Stomach (tissue), 4 donors: Measurements from ENCODE around the gene UBXN1.

Source experiments
- POLR2A ChIP-seq, 4 donors: fragments of 450-650 bp; IDR thresholded peaks; one replicate each; pipeline ENCODE4 v1.6.1; 2016; ENCODE audit warnings: antibody characterized with exemption in 4 of 4, control low read depth in 2 of 4, mild to moderate bottlenecking in 1 of 4, moderate library complexity in 1 of 4
- TF ChIP-seq, protein P1 (sequence below), 7 experiments: fragments of 450-650 bp in 4 of 7; fragments of 200-600 bp in 3 of 7; sonication (generic) in 3 of 7; IDR thresholded peaks; one replicate each; pipeline ENCODE4 v1.5.1; 2016 to 2019; ENCODE audit warnings: antibody characterized with exemption in 7 of 7, control low read depth in 2 of 7, mild to moderate bottlenecking in 1 of 7

DNA sequence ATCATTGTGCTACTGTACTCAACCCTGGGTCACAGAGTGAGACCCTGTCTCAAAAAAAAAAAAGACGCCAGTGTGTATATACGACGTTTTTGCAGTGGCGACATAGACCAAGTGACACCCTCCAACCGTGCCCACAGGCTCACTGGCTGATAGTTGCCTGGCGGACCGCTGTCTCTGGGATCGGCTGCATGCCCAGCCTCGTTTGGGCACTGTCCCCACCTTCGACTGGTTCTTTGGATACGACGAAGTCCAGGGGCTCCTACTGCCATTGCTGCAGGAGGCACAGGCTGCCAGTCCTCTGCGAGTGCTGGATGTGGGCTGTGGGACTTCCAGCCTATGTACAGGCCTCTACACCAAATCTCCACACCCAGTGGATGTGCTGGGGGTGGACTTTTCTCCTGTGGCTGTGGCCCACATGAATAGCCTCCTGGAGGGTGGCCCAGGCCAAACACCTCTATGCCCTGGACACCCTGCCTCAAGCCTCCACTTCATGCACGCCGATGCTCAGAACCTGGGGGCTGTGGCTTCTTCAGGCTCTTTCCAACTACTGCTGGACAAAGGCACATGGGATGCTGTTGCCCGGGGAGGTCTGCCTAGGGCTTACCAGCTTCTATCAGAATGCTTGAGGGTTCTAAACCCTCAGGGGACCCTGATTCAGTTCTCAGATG, 12.5 kb downstream of the UBXN1 start:
- TF ChIP-seq, protein P1, sequence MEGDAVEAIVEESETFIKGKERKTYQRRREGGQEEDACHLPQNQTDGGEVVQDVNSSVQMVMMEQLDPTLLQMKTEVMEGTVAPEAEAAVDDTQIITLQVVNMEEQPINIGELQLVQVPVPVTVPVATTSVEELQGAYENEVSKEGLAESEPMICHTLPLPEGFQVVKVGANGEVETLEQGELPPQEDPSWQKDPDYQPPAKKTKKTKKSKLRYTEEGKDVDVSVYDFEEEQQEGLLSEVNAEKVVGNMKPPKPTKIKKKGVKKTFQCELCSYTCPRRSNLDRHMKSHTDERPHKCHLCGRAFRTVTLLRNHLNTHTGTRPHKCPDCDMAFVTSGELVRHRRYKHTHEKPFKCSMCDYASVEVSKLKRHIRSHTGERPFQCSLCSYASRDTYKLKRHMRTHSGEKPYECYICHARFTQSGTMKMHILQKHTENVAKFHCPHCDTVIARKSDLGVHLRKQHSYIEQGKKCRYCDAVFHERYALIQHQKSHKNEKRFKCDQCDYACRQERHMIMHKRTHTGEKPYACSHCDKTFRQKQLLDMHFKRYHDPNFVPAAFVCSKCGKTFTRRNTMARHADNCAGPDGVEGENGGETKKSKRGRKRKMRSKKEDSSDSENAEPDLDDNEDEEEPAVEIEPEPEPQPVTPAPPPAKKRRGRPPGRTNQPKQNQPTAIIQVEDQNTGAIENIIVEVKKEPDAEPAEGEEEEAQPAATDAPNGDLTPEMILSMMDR (IDR thresholded peaks at IDR 0.05), result no peak
- no peak for TF ChIP-seq POLR2A (IDR thresholded peaks at IDR 0.05)
